ENCODE results near the gene FAM177A1.

Gene FAM177A1

GRCh38 chr14:35121026-35121886 is 75.2 kb downstream of the FAM177A1 start:
- in situ Hi-C loops (cut with MboI; ENCODE audit: low pct_unique_long_range_greater_than_20kb, low sequenced_read_pairs): no loop called here
- no peak for DNase-seq

DNA sequence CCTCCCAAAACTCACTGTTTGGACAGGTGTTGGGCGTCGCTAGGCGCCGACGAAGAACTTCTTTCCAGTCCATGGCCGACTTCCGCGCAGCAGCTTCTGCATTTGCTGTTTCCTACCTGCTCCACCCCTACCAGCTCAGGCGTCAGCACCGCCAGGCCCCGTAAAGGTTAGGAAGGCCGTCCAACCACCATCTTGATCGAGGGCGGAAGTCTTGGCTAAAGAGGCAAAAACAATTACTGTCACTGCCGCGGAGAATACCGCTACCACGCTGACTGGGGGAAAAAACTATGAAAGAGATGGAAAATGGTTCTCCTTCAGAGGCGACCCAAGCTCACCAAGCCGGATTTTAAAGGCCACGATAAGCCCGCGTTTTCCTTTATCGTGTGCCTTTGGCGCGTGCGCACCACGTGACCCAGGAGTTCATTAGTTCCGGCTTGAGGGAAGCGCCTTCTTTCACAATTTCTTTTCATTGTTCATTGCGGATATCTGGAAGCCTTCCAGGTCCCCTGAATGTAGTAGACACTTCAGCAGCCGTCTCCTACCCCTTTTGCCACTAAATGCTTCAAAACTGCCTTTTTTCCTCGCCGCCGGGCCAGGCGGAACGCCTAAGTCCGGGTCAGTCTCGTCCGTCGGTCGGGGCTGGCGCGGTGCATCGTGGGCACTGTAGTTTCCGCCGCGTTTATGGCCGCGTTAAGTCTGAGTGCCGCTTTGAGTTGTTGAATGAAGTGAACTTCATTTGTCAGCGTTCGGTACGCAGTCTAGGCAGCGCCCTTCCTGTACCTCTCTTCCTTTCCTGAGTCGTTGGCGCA is 76.0 kb downstream of the FAM177A1 start, which contains the start of the genes PPP2R3C and PRORP:
Gene PPP2R3C (minus strand): TSS at position 104 of the 809 bp plus-strand sequence. CDS start 31 bp downstream, at position 73.
Gene PRORP (plus strand): TSS at position 666 of the 809 bp plus-strand sequence. CDS start 694 bp downstream, outside the sequence.
- in situ Hi-C loops (cut with MboI; ENCODE audit: low pct_unique_long_range_greater_than_20kb, low sequenced_read_pairs): no loop called here
- peak; percentile 98 for DNase-seq

DNA sequence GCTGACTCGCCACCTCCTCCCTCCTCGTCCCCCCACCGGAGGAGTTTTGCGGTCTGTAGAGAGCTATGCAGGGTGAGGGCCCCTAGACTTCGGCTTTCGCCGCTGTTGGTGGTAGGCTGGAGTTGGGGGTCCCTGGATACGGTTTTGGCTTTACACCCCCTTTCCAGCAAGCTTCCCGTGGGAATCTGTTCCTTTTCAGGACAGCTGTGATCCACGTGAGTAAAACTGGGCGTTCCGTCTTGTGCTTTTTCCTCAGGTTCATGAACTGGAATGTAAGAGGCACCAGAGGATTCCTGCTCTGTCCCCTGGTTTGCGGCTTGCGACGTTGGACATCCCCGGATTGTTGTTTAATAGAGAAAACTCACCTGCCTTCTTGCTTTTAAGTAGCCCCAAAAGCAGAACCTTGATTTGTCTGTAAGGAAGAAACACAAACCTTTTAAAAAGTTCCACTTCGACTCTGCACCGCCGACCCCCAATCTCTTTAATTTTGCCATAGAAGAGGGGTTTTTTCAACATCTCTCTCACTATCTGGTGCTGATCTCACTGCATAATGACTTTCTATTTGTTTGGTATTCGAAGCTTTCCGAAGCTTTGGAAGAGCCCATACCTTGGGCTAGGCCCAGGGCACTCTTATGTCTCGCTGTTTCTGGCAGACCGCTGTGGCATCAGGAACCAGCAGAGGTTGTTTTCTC is 76.8 kb downstream of the FAM177A1 start:
- DNase-seq: no peak
- in situ Hi-C loops (cut with MboI; ENCODE audit: low pct_unique_long_range_greater_than_20kb, low sequenced_read_pairs): no loop called here

- in situ Hi-C loops (cut with MboI; ENCODE audit: low pct_unique_long_range_greater_than_20kb, low sequenced_read_pairs): no loop called here
- no peak for DNase-seq
Measured at GRCh38 chr14:35123388-35123703, 77.3 kb downstream of the FAM177A1 start.

DNA sequence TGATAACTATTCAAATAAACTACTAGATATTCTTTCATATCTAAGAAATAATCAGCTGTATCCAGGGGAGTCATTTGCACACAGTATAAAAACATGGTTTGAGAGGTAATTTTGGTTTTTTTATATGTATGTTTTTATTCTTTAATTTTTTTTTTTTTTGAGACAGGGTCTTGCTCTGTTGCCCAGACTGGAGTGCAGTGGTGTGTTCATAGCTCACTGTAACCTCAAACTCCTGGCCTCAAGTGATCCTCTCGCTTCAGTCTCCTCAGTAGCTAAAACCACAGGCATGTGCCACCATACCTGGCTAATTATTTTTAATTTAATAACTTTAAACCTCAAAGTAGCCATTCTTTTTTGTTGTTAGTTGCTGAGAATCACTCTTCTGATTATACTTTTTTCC is 78.1 kb downstream of the FAM177A1 start:
- in situ Hi-C loops (cut with MboI; ENCODE audit: low pct_unique_long_range_greater_than_20kb, low sequenced_read_pairs): no loop called here
- no peak for DNase-seq
